ENCODE measurements around the gene DHRS4. TPM values are rescaled to one million over a fixed set of nuclear protein-coding genes. Genes with fewer than 3 reads are reported as not detected.

Gene DHRS4
- total RNA-seq, 1 donor from 2014 or later = 25.8 TPM

GRCh38 chr14:23916446-23916845 is 37.1 kb upstream of the DHRS4 start:
- Histone ChIP-seq H3K4me3 (no peak overlapping the region), H3K9me3 (no peaks in the 10 kb centered on the region), H3K27me3 (no peaks in the 10 kb centered on the region), H3K27ac (no peak overlapping the region), H3K36me3 (no peaks in the 10 kb centered on the region), H3K4me1 (no peaks in the 10 kb centered on the region)
- DNase-seq (no peak), ATAC-seq (no peak)
- no peak for TF ChIP-seq CTCF (IDR thresholded peaks at IDR 0.05)
- intact Hi-C loops (cut with DNase I) = no loop called here

- H3K9me3 ChIP-seq = no peaks in the 10 kb centered on the region
- H3K27ac ChIP-seq = no peak overlapping the region
- H3K4me1 ChIP-seq = no peaks in the 10 kb centered on the region
- TF ChIP-seq CTCF (IDR thresholded peaks at IDR 0.05) = no peak
- H3K36me3 ChIP-seq = no peaks in the 10 kb centered on the region
- no peaks in the 10 kb centered on the region for H3K27me3 ChIP-seq
- ATAC-seq (no peak), DNase-seq (no peak)
- intact Hi-C loops (cut with DNase I) = no loop called here
- no peak overlapping the region for H3K4me3 ChIP-seq
Observed at GRCh38 chr14:23922545-23922944, 31.0 kb upstream of the DHRS4 start.

GRCh38 chr14:23925523-23926075 is 28.0 kb upstream of the DHRS4 start:
- no peaks in the 10 kb centered on the region for H3K4me1 ChIP-seq
- intact Hi-C loops (cut with DNase I) = no loop called here
- no peak for TF ChIP-seq CTCF (IDR thresholded peaks at IDR 0.05)
- no peaks in the 10 kb centered on the region for H3K9me3 ChIP-seq
- H3K4me3 ChIP-seq = no peak overlapping the region
- no peaks in the 10 kb centered on the region for H3K36me3 ChIP-seq
- ATAC-seq (no peak), DNase-seq (no peak)
- no peak overlapping the region for H3K27ac ChIP-seq
- no peaks in the 10 kb centered on the region for H3K27me3 ChIP-seq

- TF ChIP-seq CTCF (IDR thresholded peaks at IDR 0.05) = no peak
- ATAC-seq = peak; percentile 21
- no peak overlapping the region for H3K27ac ChIP-seq
- H3K4me3 ChIP-seq = no peak overlapping the region
- DNase-seq = no peak
- H3K9me3 ChIP-seq = no peaks in the 10 kb centered on the region
- intact Hi-C loops (cut with DNase I) = no loop called here
- H3K4me1 ChIP-seq = no peaks in the 10 kb centered on the region
- H3K27me3 ChIP-seq = no peaks in the 10 kb centered on the region
- H3K36me3 ChIP-seq = no peaks in the 10 kb centered on the region
Observed at GRCh38 chr14:23926543-23926942, 27.0 kb upstream of the DHRS4 start.

GRCh38 chr14:23929136-23929535 is 24.4 kb upstream of the DHRS4 start:
- DNase-seq (no peak), ATAC-seq (no peak)
- no peak for TF ChIP-seq CTCF (IDR thresholded peaks at IDR 0.05)
- Histone ChIP-seq H3K36me3 (no peaks in the 10 kb centered on the region), H3K4me1 (no peaks in the 10 kb centered on the region), H3K27ac (no peak overlapping the region), H3K9me3 (no peaks in the 10 kb centered on the region), H3K27me3 (no peaks in the 10 kb centered on the region), H3K4me3 (no peak overlapping the region)
- intact Hi-C loops (cut with DNase I) = no loop called here

- no peaks in the 10 kb centered on the region for H3K9me3 ChIP-seq
- intact Hi-C loops (cut with DNase I) = no loop called here
- ATAC-seq = peak; percentile 96
- peak; percentile 90 for TF ChIP-seq CTCF (IDR thresholded peaks at IDR 0.05)
- H3K4me3 ChIP-seq = no peak overlapping the region
- H3K36me3 ChIP-seq = no peaks in the 10 kb centered on the region
- H3K27ac ChIP-seq = no peak overlapping the region
- peak; percentile 72 for DNase-seq
- no peaks in the 10 kb centered on the region for H3K4me1 ChIP-seq
- H3K27me3 ChIP-seq = no peaks in the 10 kb centered on the region
Observed at GRCh38 chr14:23929822-23930294, 23.7 kb upstream of the DHRS4 start.

Data from upper lobe of right lung (tissue), 1 donor.